Colon (tissue), 2 donors: Measurements from ENCODE around the gene KLC3.

ENCODE experiments used
- FAIRE-seq: peaks from 2 replicates; lab custom pipeline; 2012; peaks lifted over from hg19 to GRCh38; lab: Jason Lieb, UNC
- donor health status: control.
- donor health status: control.

KLC3 gene

DNA sequence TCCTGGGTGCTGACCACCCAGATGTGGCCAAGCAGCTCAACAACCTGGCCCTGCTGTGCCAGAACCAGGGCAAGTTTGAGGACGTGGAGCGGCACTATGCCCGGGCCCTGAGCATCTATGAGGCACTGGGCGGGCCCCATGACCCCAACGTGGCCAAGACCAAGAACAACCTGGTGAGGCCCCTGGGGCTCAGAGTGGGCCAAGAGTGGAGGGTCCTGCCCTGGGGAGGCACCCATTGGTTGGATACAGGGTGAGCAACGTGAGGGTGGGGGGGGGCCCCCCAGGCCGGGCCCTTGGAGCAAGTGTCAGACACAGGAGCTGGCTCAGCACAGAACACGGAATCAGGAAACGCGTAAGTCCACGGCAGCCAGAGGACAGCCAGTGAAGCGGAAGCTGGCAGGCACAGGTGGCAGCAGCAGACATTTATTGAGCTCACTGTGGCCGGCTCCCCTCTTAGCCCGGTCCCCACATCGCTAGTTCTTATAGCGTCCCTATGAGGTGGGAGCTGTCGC, 8.9 kb downstream of the KLC3 start:
- FAIRE-seq = no peak

DNA sequence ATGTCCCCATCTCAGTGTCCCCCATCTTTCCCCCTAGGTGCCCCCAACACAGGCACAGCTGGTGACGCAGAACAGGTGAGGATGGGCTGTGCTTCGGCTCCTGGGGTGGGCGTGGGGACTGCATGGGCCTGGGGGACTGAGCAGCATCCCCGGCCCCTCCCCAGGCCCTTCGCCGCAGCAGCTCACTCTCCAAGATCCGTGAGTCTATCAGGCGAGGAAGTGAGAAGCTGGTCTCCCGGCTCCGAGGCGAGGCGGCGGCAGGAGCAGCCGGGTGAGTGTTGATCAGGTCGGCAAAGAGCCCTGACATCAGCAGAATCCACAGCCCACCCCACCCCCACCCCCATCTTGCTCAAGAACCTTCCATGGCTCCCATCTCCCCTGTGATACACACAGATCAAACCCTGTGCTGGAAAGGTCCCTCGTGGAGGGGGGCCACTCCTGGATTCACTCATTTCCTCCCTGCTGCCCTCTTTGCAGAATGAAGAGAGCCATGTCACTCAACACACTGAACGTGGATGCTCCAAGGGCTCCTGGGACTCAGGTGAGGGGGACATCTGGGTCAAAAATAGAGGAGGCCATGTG, 10.0 kb downstream of the KLC3 start:
- FAIRE-seq = no peak

DNA sequence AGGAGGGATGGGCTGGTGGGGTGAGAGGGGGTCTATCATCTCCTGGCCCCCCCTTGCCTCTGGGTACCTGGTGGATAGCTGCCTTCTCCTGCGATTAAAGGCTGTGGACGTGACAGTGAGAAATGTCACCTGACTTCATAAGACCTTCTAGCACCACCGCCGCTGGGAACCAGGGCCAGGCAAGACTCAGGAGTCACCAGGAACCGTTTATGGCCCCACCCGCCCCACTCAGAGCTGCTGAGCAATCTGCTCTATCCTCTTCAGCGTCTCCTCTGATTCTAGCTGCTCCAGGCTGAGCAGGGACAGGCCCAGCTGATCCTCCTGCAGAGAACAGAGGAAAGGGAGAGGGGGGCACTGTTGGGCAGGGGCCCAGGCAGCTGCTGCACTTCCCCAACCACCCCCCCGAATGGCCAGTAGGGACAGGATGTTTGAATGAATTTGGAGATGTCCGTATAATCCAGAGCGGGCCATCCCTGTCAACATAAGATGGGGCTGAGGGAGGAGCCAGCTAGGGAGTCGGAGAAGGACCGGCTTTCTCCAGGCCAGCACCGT, 10.9 kb downstream of the KLC3 start:
- no peak for FAIRE-seq

DNA sequence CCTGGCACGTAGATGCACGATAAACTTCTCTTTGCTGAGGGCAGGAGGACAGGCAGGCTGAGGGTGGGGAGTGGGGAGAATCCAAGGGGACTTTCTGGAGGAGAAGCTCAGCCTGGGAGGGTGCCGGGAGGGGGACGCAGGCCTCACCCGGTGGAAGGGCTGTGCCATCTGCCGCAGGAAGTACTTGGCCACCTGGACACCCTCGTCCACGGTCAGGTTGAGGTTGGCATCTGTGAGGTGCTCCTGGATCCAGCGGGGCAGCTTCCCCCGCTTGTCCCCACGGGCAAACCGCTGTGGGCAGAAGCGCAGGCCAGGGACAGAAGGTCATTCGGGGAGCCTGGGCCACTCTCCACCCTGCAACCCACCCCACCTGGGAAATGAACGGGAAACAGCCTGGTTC, 11.5 kb downstream of the KLC3 start:
- FAIRE-seq = no peak

DNA sequence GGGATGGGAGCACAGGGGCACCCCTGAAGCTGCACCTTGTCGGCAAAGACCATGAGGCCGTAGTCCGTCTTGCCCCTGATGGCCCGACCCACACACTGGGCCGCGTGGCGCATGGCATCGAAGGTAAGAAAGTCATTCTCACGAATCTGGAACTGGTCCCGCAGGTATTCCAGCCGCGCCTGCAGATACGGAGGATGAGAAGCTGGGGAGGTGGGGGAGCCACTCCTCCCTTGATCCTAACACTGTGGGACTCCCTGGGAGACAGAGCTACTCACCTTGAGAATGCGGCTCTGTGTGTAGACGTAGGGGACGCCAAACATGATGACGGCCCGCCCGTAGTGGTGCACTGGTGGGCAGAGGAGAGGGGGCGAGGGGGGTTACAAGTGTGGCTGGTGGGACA, 11.9 kb downstream of the KLC3 start:
- FAIRE-seq = no peak

DNA sequence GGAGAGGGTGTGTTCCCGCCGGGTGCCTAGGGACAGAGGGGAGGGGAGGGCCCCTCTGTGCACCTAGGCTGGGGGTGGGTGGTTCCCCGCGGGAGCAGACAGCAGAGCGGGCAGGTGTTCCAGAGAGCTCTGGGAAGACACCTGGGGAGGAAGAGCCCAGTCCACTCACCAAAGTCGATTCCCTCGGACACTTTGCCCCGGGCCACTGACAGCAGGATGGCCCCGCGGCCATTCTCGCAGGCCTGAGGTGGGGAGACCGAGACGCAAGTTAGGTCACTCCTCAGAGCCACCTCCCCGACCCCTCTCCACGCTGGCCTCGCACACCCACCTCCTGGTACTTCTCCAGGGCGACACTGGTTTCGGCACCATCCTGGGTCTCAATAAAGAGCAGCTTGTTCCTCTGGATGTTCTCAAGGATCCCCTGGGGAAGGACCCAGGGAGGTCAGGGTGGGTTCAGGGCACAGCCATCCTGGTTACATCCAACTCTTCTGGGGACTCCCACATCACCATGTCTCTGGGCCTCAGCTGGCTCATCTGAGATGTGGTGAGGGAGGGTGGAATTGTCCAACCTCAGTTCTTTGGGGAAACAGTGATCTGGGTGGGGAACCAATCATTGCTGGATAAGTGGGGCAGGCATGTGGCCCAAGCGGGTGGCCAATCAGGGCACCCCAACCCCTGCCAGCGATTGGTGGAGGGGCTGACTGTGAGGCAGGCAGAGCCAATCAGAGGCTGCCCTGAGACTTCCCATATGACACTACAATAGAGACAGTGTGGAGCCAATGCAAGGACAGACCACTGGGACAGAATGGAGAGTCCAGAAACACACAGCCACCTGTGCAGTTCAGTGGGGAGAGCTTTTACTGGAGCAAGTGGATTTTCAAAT, 12.6 kb downstream of the KLC3 start:
- FAIRE-seq = no peak

DNA sequence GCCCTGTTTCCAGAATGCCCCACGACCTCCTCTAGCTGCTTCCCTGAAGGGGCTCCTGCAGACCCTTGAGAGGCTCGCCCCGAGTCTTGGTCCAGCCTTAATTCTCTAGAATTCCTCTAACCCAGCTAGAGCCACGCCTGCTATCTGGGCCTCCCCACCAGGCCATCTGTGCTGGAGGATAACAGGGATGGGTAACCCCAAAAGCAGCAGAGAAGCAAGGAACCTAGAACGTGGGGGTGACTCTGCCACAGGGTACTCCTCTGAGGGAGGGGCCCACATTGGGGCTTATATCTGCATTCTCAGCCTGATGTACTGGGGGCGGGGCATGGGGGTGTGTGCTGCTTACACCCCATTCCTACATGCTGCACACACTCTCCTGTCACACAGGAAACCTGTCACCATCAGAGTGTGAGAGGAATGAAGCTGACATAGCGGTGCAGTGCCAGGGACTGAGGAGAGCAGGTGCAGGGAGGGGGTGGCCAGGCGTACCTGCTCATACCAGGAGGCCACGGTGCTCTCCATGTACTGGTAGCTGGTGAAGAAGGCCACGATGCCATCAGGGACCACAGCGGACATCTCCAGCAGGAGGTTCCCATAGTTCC, 13.8 kb downstream of the KLC3 start:
- no peak for FAIRE-seq

DNA sequence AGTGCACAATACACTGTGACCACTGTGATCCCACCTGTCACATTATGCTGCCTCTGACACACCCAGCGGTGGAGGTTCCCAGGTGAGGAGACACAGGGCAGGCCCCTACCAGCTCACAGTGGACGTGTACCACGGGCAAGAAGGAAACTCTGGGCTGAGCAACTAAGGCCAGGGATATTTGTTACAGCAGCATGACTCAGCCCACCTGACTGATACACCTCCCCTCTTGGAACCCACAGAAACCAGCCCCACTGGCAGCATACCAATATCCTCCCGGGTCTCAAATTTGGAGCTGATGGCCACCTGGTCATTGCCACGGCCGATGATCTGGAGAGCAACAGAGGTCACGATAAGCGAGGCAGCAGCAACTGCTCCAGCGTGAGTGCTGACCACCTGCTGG, 14.9 kb downstream of the KLC3 start:
- FAIRE-seq = no peak

DNA sequence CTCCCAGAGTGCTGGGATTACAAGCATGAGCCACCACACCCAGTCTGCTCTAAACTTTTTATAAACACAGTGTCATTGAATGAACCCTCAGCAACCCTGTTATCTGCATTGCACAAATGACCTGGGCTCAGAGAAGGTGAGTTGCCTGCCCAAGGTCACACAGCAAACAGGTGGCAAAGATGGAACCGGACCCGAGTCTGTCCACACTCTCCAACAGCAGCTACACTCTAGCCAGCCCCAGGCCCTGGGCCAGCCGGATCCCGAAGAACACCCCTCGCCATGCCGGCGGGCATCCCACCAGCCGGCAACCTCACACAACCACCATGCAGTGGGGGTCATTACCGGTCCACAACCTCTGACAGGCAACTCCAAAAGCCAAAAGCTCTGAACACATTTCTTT, 15.4 kb downstream of the KLC3 start:
- FAIRE-seq = no peak

DNA sequence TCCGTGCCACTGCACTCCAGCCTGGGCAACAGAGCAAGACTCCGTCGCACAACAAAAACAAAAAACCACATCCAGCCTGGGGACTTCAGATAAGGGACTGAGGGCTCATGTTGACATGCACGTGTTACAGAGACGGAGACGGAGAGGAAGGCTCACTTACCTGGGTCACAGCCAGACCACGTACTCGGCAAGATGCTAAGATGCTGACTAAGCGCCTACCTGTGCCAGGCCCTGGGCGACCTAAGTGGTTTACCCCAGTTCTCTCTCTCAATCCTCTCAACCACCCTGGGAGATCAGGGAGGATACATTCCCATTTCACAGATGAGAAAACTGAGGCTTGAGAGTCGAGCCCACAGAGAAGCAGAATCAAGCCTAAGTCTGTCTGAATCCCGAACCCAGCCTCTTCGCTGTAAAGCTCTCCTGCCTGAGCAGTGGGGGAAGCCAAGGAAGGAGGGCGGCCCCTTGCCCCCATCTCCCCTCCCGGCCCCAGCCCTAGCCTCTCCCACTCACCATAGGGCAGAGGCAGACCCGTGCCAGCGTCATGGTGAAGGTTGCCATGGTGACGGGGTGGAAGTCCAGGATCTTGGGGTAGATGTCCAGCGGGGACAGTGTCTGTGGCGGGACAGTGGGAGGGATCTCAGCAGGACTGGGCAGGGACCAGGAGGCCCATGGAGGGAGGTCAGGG, 16.4 kb downstream of the KLC3 start:
- FAIRE-seq = no peak

DNA sequence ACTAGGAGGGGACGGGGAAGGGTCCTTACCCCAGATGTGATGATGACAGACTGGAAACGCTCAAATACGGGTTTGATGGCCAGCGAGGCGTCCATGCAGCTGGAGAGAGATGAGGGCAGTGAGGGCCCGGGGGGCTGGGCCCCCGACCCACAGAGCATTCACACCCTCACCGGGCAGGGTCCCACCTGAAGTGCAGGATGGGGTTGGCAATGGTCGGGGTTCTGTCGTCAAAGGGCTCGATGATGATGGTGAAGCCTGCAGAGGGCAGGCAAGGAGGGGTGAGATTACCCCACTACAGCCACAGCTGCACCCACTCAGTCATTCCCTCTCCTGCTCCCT, 16.9 kb downstream of the KLC3 start:
- FAIRE-seq = no peak

DNA sequence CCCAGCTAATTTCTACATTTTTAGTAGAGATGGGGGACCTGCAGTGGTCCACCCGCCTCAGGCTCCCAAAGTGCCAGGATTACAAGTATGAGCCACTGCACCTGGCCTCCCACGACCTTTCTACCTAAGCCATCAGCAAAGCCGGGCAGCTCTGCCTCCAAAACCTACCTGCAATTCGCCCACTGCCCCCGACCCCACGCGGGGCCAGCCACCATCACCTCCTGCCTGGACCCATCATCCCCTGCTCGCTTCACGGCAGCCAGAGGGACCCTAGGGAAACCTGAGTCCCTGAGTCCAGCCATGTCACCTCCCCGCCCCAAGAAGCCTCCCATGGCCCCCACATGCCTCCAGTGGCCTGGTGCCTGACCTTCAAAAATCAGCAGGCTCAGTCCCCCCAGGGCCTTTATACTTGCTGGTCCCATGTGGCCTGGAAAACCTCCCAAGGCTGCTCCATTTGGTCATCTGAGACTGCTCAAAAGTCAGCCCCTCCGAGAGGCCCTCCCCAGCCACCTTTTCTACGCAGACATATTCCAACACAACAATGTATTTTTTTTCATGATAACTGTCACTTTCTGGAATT, 17.8 kb downstream of the KLC3 start:
- no peak for FAIRE-seq

DNA sequence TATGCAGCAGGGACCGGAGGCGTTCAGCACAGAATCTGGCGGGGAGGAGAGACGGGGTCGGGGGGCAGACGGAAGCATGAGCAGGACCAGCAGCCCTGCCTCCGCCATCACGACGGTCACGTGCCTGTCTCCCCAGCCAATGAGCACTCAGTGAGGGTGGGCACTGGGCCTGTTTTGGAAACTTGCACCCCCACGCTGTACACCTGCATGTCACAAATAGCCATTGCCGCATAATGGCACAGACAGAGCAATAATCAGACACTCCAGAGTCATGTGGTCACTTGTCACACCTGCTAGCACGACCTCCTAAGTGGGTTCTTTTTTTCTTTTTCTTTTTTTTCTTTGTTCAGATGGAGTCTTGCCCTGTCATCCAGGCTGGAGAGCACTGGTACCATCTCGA, 21.1 kb downstream of the KLC3 start:
- FAIRE-seq = no peak

DNA sequence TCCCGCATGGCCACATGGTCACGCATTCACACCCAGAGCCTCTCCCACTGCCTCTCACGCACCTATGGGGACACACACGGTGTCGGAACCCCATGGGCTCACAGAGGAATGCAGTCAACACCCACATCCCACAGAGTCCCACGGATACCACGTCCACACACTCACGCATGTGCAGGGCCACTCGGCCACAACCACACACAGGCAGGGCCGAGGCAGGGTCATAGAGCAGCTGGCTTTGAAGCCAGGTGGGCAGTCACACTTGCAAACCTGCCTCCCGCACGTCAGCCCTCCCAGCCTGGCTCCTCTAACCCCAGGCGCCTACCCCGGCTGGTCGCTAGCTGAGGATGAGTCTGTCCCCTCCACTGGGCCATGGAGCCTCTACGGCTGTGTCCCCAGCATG, 21.7 kb downstream of the KLC3 start:
- no peak for FAIRE-seq

DNA sequence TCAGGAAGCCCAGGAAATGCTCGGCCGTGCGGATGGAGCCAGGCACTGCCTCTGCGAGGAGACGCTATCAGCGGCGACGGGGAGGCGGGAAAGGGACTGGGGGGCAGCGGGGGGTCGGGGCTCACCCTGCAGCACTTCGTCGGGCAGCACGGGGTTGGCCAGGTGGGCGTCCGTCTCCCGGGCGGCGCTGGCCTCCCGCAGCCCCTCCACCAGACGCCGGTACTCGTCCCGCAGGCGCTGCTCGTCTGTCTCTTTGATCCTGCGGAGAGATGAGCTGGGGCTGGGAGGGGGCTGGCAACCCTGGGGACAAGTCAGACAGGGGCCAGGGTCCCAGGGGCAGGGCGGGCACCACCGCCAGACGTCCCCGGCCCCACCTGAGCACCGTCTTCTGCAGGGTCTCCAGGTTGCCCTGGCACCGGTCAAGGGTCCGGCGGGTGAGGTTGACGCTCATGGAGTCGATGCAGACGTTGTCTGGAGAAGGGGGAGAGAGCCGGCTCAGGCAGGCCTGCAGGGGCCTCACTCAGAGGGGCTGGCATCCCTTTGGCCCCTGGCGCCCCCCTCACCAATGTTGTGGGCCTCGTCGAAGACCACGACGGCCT, 23.4 kb downstream of the KLC3 start:
- FAIRE-seq = no peak

DNA sequence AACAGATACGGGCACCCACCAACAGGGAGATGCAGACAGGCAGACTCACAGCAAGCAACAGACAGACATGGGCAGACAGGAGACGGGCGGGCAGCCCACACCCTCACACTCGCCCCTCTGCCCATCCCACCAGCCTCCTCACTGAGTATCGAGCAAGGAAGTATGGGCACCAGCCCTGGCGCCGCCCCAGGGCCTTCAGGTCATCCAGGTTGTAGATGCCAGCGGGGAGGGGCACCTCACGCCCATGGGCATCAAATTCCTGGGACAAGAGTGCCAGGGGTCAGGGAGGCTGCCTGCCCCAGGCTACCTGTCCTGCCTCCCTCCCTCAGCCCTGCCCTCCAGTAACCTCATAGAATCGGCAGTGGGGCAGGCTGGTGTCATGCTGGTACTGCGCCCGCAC, 24.1 kb downstream of the KLC3 start:
- FAIRE-seq = no peak

DNA sequence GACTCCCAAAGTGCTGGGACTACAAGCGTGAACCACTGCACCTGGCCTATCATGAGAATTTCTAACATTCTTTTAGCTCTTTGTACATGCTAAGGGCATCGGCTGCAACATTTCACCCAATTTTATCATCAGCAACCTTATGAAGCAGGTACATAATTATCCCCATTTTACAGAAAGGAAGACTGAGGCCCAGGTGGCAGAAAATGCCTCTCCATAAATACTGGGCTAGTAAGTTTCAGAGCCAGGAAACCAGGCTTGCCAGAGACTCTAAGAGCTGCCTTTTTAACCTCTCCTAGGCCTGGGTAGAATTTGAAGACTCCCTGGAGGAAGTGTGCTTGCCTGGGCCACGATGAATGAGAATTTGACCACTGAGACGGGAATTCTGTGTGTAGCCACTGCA, 27.6 kb downstream of the KLC3 start:
- FAIRE-seq = no peak

DNA sequence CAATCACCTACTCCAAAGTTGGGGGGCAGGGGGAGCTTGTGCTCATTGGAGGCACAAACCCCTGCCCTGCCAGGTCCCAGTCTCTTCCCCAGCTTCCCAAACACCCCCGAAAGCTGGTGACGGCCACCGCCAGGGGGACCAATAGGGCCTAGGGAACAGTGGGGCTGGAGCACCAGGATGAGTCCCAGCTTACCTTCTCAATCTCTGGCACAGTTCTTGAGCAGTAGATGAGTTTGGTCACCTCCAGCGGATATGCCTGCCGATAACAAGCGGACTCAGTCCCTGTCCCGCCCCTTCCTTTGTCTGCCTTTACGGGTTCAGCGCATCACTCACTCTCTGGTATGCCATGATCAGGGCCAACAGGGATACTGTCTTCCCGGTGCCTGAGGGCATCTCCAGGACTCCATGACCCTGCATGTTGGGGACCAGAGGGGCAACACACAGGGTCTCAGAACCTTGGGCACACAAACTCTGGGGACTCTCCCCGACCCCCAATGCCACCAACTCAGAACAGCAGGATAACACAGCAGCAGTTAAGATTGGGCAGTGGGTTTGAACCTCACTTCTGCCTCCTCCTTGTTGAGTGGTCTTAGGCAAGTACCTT, 28.3 kb downstream of the KLC3 start:
- FAIRE-seq = no peak

DNA sequence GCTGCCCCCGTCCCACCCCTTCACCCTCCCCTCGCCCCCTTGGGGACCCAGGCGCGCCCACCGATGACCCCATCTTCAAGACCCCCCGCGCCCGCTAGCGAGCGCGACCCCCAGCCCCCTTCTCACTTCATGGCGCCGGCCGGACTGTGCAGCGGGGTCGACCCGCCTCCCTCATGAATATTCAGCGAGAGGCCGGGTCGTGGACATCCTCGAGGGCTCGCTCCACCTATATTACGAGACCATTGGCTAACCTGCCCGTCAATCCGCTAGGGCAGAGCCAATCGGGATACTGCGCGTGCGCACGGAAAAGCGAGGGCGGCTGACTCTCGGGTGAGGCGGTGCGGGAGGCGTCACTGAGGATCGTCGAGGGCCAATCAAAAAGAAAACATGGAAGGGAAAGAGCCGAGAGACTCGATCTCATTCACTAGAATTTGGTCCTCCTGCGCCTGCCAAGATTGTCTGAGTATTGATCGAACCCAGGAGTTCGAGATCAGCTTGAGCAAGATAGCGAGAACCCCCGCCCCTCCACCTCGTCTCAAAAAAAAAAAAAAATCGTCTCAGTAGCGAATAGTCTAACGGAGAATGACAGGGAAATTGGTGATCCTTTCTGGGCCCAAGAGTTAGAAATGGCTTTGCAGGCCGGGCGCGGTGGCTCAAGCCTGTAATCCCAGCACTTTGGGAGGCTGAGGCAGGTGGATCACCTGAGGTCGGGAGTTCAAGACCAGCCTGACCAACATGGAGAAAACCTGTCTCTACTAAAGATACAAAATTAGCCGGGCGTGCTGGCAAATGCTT, 30.1 kb downstream of the KLC3 start, which contains the start of gene ERCC2:
Gene ERCC2 (minus strand): TSS at position 164 of the 795 bp plus-strand sequence. CDS start 33 bp downstream, at position 131.
- FAIRE-seq = no peak

DNA sequence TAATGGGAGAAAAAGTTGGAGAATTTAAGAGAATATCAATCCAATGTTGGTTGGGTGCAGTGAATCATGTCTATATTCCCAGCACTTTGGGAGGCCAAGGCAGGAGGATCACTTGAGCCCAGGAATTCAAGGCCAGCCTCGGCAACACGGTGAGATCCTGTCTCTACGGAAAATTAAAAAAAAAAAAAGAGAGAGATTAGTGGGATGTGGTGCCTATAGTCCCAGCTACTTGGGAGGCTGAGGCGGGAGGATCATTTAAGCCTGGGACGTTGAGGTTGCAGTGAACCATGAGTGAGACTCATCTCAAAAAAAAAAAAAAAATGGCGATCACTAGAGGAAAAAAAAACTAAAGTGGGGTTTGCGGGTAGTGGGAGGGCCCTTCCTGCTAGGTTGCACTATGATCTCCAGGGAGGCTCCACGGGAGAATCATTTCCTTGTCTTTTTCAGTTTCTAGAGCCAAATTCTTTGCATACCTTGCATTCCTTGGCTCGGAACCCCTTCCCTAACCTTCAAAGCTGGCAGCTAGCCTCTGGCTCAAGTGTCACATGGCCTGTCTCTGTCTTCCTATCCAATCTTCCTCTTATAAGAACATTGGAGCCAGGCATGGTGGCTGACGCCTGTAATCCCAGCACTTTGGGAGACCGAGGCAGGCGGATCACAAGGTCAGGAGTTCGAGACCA, 35.6 kb downstream of the KLC3 start:
- no peak for FAIRE-seq
